Ovary (tissue), 3 donors: ENCODE results near the gene LCN6.

Experiments used
- POLR2A ChIP-seq: fragments of 450-650 bp; IDR thresholded peaks from one replicate; pipeline ENCODE4 v1.6.1; 2017; ENCODE audit warnings: antibody characterized with exemption, mild to moderate bottlenecking, moderate library complexity
- TF ChIP-seq, protein P1 (sequence below), 3 donors: fragments of 450-650 bp in 2 of 3; fragments of 200-600 bp in 1 of 3; IDR thresholded peaks; one replicate each; pipeline versions ENCODE4 v1.5.1 to v1.8.0; 2016 to 2022; ENCODE audit warnings: antibody characterized with exemption in 3 of 3, mild to moderate bottlenecking in 1 of 3
- donor health status: DM: no; HTN: no; CAD: no.

DNA sequence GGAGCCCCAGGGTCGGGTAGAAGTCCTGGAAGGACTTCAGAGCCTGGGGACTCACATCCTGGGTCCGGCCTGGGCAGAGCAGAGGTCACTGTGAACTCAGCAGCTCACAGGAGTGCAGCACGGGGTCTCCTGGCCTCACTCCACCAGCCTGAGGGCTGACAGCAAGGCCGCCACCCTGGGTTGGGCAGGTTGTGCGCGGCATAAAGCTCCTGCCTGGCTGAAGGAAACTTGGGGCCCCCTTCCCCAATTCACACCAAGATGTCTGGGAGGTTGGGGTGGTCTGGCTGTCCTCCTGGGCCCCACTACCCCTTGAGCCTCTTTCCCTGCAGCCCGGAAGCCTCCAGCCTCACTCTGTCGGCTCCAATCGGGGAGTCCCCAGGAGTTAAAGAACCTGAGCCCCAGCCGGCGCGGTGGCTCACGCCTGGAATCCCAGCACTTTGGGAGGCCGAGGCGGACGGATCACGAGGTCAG lies 13.9 kb upstream of the LCN6 start:
- TF ChIP-seq, protein P1, sequence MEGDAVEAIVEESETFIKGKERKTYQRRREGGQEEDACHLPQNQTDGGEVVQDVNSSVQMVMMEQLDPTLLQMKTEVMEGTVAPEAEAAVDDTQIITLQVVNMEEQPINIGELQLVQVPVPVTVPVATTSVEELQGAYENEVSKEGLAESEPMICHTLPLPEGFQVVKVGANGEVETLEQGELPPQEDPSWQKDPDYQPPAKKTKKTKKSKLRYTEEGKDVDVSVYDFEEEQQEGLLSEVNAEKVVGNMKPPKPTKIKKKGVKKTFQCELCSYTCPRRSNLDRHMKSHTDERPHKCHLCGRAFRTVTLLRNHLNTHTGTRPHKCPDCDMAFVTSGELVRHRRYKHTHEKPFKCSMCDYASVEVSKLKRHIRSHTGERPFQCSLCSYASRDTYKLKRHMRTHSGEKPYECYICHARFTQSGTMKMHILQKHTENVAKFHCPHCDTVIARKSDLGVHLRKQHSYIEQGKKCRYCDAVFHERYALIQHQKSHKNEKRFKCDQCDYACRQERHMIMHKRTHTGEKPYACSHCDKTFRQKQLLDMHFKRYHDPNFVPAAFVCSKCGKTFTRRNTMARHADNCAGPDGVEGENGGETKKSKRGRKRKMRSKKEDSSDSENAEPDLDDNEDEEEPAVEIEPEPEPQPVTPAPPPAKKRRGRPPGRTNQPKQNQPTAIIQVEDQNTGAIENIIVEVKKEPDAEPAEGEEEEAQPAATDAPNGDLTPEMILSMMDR (IDR thresholded peaks at IDR 0.05), result no peak
- no peak for TF ChIP-seq POLR2A
